SH-SY5Y (cell line): Measurements from ENCODE around the gene SAP30BP.

Experiments used
- GATA2 ChIP-seq: IDR thresholded peaks from 2 replicates; pipeline ENCODE4 v1.6.1; 2011; ENCODE audit warnings: mild to moderate bottlenecking, low read depth, low read length
- GATA3 ChIP-seq: IDR thresholded peaks from 2 replicates; pipeline ENCODE4 v1.6.1; 2011; ENCODE audit warnings: low read depth, mild to moderate bottlenecking, low read length, moderate library complexity

SAP30BP gene

DNA sequence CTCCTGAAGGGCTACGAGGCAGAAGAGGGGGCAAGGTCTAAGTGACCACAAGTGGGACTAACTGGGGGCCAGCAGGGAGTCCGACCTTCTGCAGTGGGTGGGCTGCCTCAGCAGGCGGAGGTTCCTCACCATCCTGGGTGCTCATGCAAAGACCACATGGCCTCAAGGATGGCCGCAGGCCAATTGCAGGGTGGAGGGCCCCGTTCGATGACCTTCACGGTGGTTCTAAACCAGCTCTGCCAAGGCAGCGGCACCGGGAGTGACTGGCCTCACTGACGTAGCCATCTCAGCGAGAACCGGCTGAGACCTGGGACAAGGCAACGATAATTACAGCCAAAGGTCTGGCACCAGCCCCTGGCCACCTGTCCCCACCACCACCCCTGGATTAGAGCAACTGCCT lies 28.2 kb upstream of the SAP30BP start:
- no peak for TF ChIP-seq GATA2
- no peak for TF ChIP-seq GATA3

DNA sequence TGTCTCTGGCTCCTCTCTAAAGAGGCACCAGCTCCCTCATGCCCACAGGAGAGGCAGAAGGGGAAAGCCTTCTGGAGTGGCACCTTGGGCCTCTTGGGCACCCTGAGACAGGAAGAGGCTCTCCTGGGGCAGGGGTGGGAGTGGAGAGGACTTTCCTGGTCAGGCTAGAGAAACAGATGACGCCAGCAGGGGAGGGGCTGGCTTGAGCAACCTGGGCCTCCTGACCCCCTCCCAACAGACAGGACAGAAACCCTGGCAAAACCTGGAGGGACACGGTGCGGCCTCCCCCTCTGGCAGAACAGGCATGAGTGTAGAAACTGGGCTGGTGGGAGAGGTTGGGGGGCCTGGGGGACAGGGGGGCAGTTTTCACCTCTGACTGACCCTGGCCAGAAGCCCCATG lies 27.8 kb upstream of the SAP30BP start:
- no peak for TF ChIP-seq GATA3

DNA sequence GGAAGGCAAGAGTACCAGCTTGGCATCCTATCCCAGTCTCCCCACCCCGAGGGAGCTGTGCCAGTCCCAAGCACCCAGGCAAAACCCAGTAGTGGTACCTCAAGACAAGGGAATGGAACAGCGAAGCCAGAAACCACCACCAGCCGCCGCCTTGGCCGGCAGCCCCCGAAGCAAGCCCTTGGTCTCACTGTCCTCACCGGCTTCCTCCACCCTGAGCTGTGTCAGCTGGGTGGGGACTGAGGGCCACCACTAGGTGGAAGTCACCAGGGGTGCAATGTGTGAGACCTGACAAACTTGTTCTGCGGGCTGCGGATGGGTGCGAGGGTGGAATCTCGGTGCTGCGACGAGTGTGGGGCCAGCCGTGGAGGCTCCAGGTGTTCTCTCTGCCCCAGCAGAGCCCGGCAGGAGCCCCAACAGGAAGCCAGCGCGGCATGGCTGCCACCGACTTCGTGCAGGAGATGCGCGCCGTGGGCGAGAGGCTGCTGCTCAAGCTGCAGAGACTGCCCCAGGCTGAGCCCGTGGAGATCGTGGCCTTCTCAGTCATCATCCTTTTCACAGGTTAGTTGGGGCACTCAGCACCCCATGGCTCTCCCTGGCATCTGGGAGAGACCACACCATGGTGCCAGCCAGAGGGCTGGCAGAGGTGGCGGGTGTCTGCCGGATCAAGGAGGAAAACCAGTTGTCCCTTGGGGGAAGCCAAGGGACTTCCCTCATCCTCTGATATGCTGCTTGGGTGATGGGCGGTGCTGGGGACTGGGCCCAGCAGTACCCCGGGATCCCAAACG lies 27.2 kb upstream of the SAP30BP start:
- TF ChIP-seq GATA3 (no peak), GATA2 (no peak)

DNA sequence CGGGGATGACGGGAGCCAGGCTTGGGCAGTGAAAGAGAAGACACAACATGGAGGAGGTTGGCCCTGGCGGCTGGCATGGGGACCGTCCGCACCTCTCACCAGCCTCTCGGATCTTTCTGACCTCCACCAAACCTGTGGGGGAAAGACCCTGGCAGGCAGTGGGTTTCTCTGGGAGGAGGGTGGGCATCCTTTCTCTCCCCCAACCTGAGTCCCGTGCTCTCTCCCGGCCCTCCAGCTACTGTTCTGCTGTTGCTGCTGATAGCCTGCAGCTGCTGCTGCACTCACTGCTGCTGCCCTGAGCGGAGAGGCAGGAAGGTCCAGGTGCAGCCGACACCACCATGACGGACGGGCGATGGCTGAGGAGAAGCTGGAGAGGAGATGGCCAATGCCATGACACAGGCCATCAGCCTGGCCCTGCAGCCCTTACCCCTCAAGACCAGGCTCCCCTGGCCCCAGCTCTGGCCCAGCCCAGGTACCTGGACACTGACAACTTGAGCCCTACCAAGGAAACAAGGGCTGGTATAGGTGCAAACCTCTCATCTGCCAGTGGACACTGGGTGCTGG lies 26.5 kb upstream of the SAP30BP start:
- TF ChIP-seq GATA2, result no peak

DNA sequence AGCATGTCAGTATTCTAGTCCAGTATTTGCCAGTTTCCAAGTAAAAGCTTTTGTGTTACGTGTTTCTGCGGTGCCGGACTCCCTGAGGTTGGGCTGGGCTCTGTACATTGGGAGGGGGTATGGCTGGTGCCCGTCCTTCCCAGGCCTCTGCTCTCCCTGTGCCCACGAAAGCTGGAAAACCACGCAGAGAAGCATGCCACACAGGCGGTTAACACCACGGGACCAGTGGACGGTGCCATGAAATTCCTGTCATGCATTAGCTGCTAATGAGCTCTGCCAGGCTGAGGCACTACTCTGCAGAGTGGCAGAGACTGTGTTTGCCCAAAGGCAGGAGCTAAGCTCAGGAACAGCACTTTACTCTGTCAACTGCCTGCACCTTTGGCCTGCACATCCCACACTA lies 25.8 kb upstream of the SAP30BP start:
- TF ChIP-seq GATA2 (no peak), GATA3 (no peak)

DNA sequence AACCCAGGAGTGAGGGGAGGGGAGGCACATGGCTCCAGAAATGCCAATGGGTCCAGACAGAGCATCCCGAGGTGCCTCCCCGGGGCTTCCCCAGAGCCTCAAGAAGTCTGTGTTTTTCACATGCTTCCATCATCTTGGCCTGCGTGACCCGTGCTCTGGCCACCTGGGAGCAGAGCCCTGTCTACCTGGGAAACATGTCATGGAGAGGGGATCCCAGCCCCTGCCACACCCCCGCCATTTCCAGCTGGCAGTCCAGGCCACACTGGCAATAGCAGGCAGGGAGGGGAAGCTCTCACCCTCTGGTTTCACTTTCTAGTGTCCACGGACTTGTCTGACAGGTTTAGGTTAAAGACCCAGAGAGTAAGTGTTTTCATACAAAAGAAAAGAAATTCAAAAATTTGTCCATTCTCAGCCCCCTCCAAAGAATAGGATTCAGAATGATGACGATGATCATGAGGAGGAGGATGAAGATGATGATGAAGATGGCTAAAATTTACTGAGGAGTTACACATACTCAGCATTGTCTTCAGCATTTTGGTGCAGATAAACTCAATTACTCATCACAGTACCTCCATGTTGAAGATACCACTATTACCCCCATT lies 24.9 kb upstream of the SAP30BP start:
- no peak for TF ChIP-seq GATA3

DNA sequence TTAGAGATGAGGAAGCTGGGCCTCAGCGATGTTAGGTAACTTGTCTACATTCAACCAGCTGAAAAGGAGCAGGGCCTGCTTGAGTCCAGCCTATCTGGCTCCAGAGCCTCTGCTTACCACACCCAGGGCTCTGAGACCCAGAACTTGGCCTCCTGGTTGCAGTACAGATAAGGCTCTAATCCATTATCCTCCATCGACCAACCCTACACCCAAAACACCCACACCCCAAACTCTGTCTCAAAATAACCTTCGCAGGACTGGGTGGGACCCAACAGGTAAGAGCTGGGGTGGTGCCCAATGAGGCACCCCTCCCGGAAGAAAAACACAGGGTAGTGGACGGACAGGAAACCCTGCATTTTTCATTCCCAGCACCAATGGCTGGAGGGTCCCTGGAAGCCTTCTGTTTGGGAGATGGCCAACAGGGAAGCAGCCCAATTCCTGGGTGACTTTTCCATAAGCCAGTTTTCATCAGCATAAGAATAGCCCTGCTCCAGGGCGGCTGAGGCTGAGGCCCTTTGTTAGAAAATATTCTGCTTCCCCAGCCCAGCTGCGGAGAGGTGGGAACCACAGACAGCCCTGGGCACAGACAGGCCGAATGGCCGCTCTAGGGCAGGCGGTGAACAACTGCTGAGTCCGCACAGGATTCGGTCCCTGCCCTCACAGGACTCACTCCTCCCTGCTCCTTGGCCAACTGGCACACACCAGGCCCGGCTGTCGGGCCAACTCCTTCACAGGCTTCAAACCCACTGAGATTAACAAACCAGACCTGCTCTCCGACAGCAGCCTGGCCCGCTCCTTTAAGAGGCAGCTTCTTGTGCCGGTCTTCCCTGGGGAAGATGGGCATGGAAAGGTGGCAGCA lies 24.1 kb upstream of the SAP30BP start:
- TF ChIP-seq GATA3 (no peak), GATA2 (no peak)

DNA sequence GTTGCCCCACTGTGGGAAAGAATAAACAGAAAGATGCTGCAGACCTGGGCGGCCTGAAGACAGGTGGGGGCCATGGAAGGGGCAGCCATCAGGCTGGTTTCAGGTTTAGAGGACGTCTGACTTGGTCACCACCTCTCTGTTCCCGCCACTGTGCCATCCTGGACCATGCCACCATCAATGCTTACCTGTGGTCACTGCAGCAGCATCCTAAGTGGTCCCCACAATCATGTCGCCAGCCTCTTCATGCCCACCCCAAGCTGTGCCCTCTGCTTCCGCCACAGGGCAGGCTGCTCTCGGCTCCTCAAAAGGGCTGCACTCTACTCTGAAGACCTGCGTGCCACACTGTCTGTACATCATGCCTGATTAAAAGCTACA lies 23.5 kb upstream of the SAP30BP start:
- no peak for TF ChIP-seq GATA2
- no peak for TF ChIP-seq GATA3

DNA sequence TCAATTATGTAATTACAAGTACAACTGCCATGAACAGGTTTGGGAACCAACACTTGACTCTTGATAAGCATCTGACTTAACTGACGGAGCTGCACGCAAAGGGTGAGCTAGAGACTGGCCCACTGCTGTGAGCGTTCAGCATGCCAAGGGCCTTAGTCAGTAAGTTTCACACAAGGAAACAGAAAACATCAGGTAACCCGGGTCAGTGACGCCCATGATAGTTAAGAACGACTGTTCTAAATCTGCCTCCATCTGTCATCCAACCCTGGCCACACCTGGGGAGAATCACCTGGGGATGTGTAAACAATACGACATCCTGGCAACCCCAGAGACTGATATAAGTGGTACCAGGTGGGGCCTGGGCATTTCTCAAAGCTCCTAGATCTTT lies 21.6 kb upstream of the SAP30BP start:
- TF ChIP-seq GATA3 (no peak), GATA2 (no peak)

DNA sequence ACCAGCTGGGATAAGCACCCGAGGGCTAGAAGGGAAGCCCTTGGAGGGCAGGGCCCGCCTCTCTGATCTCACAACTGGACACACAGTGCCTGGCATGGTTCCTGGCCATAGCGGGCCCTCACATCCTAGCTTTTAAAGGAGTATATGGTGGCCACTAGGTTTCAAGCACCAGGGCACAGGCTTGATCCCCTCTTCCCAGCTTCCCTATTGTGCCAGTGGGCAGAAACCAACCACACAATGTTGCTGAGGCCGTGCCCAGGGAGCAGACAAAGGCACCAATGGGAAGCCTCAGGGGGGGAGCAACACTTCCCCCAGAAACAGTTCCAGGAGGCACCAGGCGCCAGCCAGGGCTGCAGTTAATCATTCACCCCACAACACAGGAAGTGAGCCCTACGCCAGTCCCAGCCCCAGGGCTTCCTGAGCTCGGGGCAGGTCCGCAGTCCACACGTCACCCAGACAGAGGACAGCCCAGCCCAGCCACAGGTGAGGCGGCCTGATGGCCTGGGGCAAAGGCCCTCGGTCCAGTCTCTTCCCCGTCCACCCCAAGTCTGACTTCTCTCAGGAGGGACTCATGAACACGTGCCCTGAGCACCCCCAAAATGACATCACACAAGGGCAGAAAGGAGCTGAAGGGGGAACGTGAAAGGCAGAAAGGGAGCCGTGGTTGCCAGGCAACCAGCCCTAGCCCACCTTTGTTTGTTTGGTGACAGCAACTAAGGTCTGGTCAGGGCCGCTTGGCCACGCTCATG lies 21.1 kb upstream of the SAP30BP start:
- no peak for TF ChIP-seq GATA3
- TF ChIP-seq GATA2, result no peak

DNA sequence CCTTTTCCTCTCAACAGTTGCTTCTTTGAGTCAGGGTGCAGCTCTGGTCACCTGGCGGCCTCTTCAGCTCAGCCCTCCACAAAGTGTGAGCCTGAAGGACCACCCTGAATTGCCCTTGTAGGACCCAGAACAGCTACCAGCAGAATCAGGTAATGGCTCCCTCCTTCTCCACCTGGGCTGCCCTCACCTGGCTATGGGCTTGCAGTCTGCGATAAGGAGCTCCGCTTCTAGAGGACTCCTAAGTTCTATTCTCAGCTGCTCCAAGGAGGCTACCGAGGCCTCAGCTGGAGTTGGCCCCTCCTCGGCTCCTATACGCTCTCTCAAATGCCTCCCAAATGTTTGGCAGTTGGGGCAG lies 20.5 kb upstream of the SAP30BP start:
- TF ChIP-seq GATA2 (no peak), GATA3 (no peak)

DNA sequence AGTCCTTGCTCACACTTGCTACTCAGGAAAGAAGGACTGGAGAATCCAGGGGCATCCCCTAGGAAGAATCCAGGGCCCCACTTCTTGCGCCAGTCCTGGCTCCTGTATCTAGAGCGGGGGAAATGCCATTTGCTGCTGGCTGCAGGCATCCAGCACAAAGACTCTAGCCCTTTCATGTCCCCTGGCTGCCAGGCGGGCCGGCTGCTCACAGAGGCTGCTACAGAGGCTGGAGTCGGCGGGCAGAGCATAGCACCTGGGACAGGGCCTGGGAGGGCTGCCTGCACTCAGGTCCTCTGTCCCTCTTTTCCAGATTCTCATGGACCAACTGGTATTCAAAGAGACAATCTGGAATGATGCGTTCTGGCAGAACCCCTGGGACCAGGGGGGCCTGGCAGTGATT lies 20.1 kb upstream of the SAP30BP start:
- TF ChIP-seq GATA2, result no peak
- TF ChIP-seq GATA3, result no peak

DNA sequence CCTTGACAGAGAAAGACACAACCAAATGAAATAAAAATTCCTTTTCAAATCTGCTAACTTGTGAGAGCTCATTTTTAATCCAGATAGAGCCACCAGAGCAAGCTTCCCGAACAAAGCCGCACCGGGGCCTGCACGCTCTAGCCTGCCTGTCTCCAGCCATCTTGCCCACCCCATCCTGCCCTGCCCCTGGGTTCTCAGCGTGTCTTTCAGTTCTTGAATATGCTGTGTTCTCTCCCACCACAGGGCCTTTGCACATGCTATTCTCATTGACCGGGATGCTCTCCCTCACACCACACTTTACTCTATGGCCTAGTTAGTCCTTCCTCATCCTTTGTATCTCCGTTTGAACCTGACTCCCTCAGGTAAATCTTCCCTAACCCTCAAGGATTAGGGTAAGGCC lies 19.2 kb upstream of the SAP30BP start:
- TF ChIP-seq GATA2, result no peak
- no peak for TF ChIP-seq GATA3

DNA sequence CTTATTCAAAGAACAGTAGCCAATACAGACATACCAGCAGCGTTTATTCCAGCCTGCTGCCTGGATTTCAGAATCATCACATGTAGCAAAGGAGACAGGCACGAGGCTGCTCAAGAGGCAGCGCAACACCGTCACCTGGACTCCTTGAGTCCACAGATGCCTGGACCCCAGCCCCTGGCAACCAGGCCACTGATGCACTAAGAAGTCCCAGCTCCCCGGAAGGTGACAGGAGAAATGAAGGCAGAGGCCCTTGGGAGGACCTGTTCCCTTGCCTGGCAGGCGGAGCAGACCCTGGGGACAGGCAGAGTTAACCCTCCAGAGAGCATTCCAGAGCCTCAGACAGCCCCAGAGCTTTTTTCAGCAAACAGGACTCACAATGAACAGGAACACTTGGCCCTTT lies 17.5 kb upstream of the SAP30BP start:
- TF ChIP-seq GATA2 (no peak), GATA3 (no peak)

DNA sequence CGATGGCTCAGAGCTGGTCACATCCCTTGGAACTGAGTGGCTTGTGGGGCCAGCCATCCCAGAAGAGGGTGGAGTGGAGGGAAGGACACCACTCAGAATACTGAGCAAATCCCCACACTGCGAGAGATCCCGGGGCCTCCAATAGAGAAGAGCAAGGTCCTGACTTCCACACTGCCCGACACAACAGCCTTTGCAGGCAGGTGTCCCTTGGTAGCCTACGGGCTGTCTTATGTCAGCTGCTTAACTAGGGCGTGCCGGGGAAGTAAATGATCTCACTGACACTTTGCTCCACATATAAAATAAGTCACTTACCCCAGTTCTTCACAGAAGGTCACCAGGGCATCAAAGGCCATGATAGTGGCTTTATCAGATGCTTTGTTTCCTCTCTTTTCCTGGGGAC lies 16.3 kb upstream of the SAP30BP start:
- TF ChIP-seq GATA2 (no peak), GATA3 (no peak)
